ENCODE results near the gene TBC1D32. TPM values are rescaled to one million over a fixed set of nuclear protein-coding genes. Genes with fewer than 3 reads are reported as not detected.

TBC1D32 gene
- polyA plus RNA-seq, 1 of the 3 experiments (the other 2 are of a cell fraction): 2.3 TPM

- ChIA-PET CTCF (interaction anchor here (0.7 kb wide), 1 partner anchor 9 kb away, joined by 3 read pairs; no protein-coding TSS in a partner anchor), POLR2A (interaction anchor here (1.5 kb wide), 1 partner anchor 13 kb away, joined by 3 read pairs; the partner anchor contains the start of gene TBC1D32)
- Histone ChIP-seq H3K4me1 (ENCODE audit: control insufficient read depth in 1 of 2, insufficient read depth in 2 of 2, low read depth in 1 of 2, low read length in 1 of 2) (no peaks in the 10 kb centered on the region), H3K4me2 (no peak overlapping the region), H3K79me2 (ENCODE audit: insufficient read depth) (no peaks in the 10 kb centered on the region; the same call in 1 of the 2 replicates), H2AFZ (ENCODE audit: low read depth) (no peak overlapping the region), H3K9ac (no peak overlapping the region), H3K27ac (ENCODE audit: low read depth in 2 of 2, low read length in 1 of 2) (no peak overlapping the region), H3K36me3 (replicated peaks in 1 of 2; ENCODE audit: control insufficient read depth in 1 of 2, insufficient read depth in 2 of 2, low read length in 1 of 2) (no peaks in the 10 kb centered on the region), H3K27me3 (ENCODE audit: insufficient read depth) (no peaks in the 10 kb centered on the region), H3F3A (replicated peaks; ENCODE audit: insufficient read depth) (no peaks in the 10 kb centered on the region), H3K4me3 (ENCODE audit: low read depth in 2 of 2, low read length in 1 of 2) (no peak overlapping the region), H4K20me1 (ENCODE audit: insufficient read depth) (no peaks in the 10 kb centered on the region), H3K9me2 (no peaks in the 10 kb centered on the region; the same call in 1 of the 2 replicates), H3K9me3 (no peaks in the 10 kb centered on the region)
- no peak for DNase-seq
- no peak for TF ChIP-seq PBX3 (IDR thresholded peaks at IDR 0.05)
- 55% methylated on average over 3 of the region's 3 CpGs for WGBS (ENCODE audit: low lambda C conversion rate)
These were observed 13.2 kb upstream of the TBC1D32 start for GRCh38 chr6:121347484-121347883.

- H3K4me1 ChIP-seq (ENCODE audit: control insufficient read depth in 1 of 2, insufficient read depth in 2 of 2, low read depth in 1 of 2, low read length in 1 of 2): no peaks in the 10 kb centered on the region
- no peaks in the 10 kb centered on the region for H3K9me3 ChIP-seq
- WGBS (ENCODE audit: low lambda C conversion rate): 74% methylated on average over 2 of the region's 2 CpGs
- no peak for TF ChIP-seq RFX5 (IDR thresholded peaks at IDR 0.05; ENCODE audit: low read length)
- no peak for TF ChIP-seq EZH2phosphoT487 (IDR thresholded peaks at IDR 0.05; ENCODE audit: borderline replicate concordance, low read depth)
- no peak for TF ChIP-seq NFIC (IDR thresholded peaks at IDR 0.05; ENCODE audit: borderline replicate concordance)
- no peak for TF ChIP-seq GATA2 (CRISPR knock-in tag; IDR thresholded peaks at IDR 0.05)
- H2AFZ ChIP-seq (ENCODE audit: low read depth): no peak overlapping the region
- H3F3A ChIP-seq (replicated peaks; ENCODE audit: insufficient read depth): no peaks in the 10 kb centered on the region
- H3K9me2 ChIP-seq: no peaks in the 10 kb centered on the region; the same call in 1 of the 2 replicates
- H3K4me2 ChIP-seq: no peak overlapping the region
- H3K27ac ChIP-seq (ENCODE audit: low read depth in 2 of 2, low read length in 1 of 2): no peak overlapping the region
- no peaks in the 10 kb centered on the region for H4K20me1 ChIP-seq (ENCODE audit: insufficient read depth)
- ChIA-PET POLR2A (no interaction called here), CTCF (interaction anchor here (0.6 to 1.5 kb wide), 2 partner anchors 10 to 13 kb away, joined by 3 to 5 read pairs; no protein-coding TSS in a partner anchor)
- no peak overlapping the region for H3K9ac ChIP-seq
- H3K36me3 ChIP-seq (replicated peaks in 1 of 2; ENCODE audit: control insufficient read depth in 1 of 2, insufficient read depth in 2 of 2, low read length in 1 of 2): no peaks in the 10 kb centered on the region
- H3K4me3 ChIP-seq (ENCODE audit: low read depth in 2 of 2, low read length in 1 of 2): no peak overlapping the region
- H3K79me2 ChIP-seq (ENCODE audit: insufficient read depth): no peaks in the 10 kb centered on the region; the same call in 1 of the 2 replicates
- DNase-seq: no peak
- H3K27me3 ChIP-seq (ENCODE audit: insufficient read depth): no peaks in the 10 kb centered on the region
These were observed 10.3 kb upstream of the TBC1D32 start for GRCh38 chr6:121344539-121344938.

GRCh38 chr6:121339639-121340226, 5.5 kb upstream of the TBC1D32 start:
- POLR2A ChIA-PET: no interaction called here
- no peak for DNase-seq

More at GRCh38 chr6:121339639-121340226, 5.5 kb upstream of the TBC1D32 start:
- no peak overlapping the region for H2AFZ ChIP-seq (ENCODE audit: low read depth)
- H3K4me2 ChIP-seq: no peak overlapping the region
- H3F3A ChIP-seq (replicated peaks; ENCODE audit: insufficient read depth): no peaks in the 10 kb centered on the region
- H3K9me2 ChIP-seq: no peaks in the 10 kb centered on the region
- H3K27ac ChIP-seq (ENCODE audit: low read depth in 2 of 2, low read length in 1 of 2): no peak overlapping the region
- no peak overlapping the region for H3K4me3 ChIP-seq (ENCODE audit: low read depth in 2 of 2, low read length in 1 of 2)
- H4K20me1 ChIP-seq (ENCODE audit: insufficient read depth): no peaks in the 10 kb centered on the region
- peaks cover 0 to 5% of the 10 kb centered on the region in 2 experiments; a peak in 1 of 4 replicates for H3K4me1 ChIP-seq (ENCODE audit: control insufficient read depth in 1 of 2, insufficient read depth in 2 of 2, low read depth in 1 of 2, low read length in 1 of 2)
- CTCF ChIA-PET: no interaction called here
- H3K79me2 ChIP-seq (ENCODE audit: insufficient read depth): no peaks in the 10 kb centered on the region
- no peaks in the 10 kb centered on the region for H3K9me3 ChIP-seq
- 87% methylated on average over 11 of the region's 12 CpGs for WGBS (ENCODE audit: low lambda C conversion rate)
- H3K27me3 ChIP-seq (ENCODE audit: insufficient read depth): no peaks in the 10 kb centered on the region
- no peak overlapping the region for H3K9ac ChIP-seq
- H3K36me3 ChIP-seq (replicated peaks in 1 of 2; ENCODE audit: control insufficient read depth in 1 of 2, insufficient read depth in 2 of 2, low read length in 1 of 2): no peaks in the 10 kb centered on the region
- no peak for TF ChIP-seq MAX (IDR thresholded peaks at IDR 0.05; ENCODE audit: low read depth)
- no peak for TF ChIP-seq MEF2A (IDR thresholded peaks at IDR 0.05; ENCODE audit: borderline replicate concordance, low read depth)
- TF ChIP-seq RAD21 (IDR thresholded peaks at IDR 0.05; ENCODE audit: low read length): no peak
- TF ChIP-seq ELF1 (IDR thresholded peaks at IDR 0.05): no peak
- no peak for TF ChIP-seq RCOR1 (IDR thresholded peaks at IDR 0.05; ENCODE audit: low read length)
- no peak for TF ChIP-seq NFIC (IDR thresholded peaks at IDR 0.05; ENCODE audit: borderline replicate concordance)
- no peak for TF ChIP-seq RFX5 (IDR thresholded peaks at IDR 0.05; ENCODE audit: low read length)
- TF ChIP-seq SIN3A (IDR thresholded peaks at IDR 0.05; ENCODE audit: borderline replicate concordance, low read depth, low read length): no peak
- TF ChIP-seq TAF1 (IDR thresholded peaks at IDR 0.05; ENCODE audit: borderline replicate concordance, low read depth, low read length): no peak
- no peak for TF ChIP-seq TEAD4 (IDR thresholded peaks at IDR 0.05; ENCODE audit: borderline replicate concordance, insufficient read depth)
